AG09319 (cell line): ENCODE data around the gene ADAMTS14.

Experiments
- DNase-seq: peaks from one replicate; pipeline ENCODE4 v3.0.0-alpha.2; 2010; ENCODE audit warnings: low read depth; ENCODE audit errors: extremely low read depth
- TF ChIP-seq, protein P1 (sequence below): IDR thresholded peaks from 2 replicates; pipeline ENCODE4 v1.5.1; 2011; ENCODE audit warnings: low read depth, mild to moderate bottlenecking, inconsistent platforms, low read length, moderate library complexity

The ADAMTS14 gene

GRCh38 chr10:70810967-70811366 lies 138.7 kb downstream of the ADAMTS14 start:
- no peak for DNase-seq
- TF ChIP-seq, protein P1, sequence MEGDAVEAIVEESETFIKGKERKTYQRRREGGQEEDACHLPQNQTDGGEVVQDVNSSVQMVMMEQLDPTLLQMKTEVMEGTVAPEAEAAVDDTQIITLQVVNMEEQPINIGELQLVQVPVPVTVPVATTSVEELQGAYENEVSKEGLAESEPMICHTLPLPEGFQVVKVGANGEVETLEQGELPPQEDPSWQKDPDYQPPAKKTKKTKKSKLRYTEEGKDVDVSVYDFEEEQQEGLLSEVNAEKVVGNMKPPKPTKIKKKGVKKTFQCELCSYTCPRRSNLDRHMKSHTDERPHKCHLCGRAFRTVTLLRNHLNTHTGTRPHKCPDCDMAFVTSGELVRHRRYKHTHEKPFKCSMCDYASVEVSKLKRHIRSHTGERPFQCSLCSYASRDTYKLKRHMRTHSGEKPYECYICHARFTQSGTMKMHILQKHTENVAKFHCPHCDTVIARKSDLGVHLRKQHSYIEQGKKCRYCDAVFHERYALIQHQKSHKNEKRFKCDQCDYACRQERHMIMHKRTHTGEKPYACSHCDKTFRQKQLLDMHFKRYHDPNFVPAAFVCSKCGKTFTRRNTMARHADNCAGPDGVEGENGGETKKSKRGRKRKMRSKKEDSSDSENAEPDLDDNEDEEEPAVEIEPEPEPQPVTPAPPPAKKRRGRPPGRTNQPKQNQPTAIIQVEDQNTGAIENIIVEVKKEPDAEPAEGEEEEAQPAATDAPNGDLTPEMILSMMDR, result no peak

DNA sequence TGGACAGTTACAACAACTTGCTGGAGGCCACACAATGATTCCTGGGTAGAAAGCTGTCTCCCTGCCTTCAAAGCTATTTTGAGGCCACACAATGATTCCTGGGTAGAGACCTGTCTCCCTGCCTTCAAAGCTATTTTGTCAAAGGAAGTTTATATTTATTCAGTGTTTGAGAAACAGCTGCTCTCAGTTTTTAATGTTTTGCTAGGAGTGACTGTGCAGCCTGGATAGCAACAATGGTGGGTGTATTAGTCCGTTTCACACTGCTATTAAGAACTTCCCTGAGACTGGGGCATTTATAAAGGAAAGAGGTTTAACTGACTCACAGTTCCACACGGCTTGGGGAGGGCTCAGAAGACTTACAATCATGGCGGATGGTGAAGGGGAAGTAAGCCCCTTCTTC lies 139.6 kb downstream of the ADAMTS14 start:
- DNase-seq, result no peak
- TF ChIP-seq, protein P1, result no peak
